Breast epithelium (tissue), 4 donors: ENCODE results near the gene LMNA. TPM values are rescaled to one million over a fixed set of nuclear protein-coding genes. Genes with fewer than 3 reads are reported as not detected.
"Not testable (repeated sequence)": the region's sequence is repeated elsewhere in the genome, so short reads cannot be mapped to it uniquely, and the experiment has no call there.

Experiments
- DNase-seq, 2 donors: peaks; one replicate each; pipeline ENCODE4 v3.0.0-alpha.2; 2019; ENCODE audit warnings: low spot score in 2 of 2
- H3K27ac ChIP-seq, 2 donors: fragments of 200-600 bp; sonication (generic) in 1 of 2; one replicate each; pipeline ENCODE4 v1.5.1; 2016 to 2019; ENCODE audit warnings: mild to moderate bottlenecking in 1 of 2
- H3K27me3 ChIP-seq, 2 donors: fragments of 200-600 bp; sonication (generic) in 1 of 2; one replicate each; pipeline versions ENCODE4 v1.5.1 to v1.6.0; 2017 to 2019; ENCODE audit warnings: control low read depth in 1 of 2, mild to moderate bottlenecking in 1 of 2
- H3K36me3 ChIP-seq: fragments of 200-600 bp; one replicate; pipeline ENCODE4 v1.5.1; 2019
- H3K4me1 ChIP-seq, 2 donors: fragments of 200-600 bp; sonication (generic); one replicate each; pipeline ENCODE4 v1.5.1; 2016 to 2019; ENCODE audit warnings: control low read depth in 1 of 2
- H3K4me3 ChIP-seq, 3 donors: fragments of 200-600 bp; sonication (generic); 1 replicate in 2 of 3; 2 replicates in 1 of 3; pipeline ENCODE4 v1.5.1; 2016 to 2019; ENCODE audit warnings: mild to moderate bottlenecking in 3 of 3, moderate library complexity in 2 of 3
- H3K9me3 ChIP-seq, 2 donors: fragments of 200-600 bp; sonication (generic) in 1 of 2; one replicate each; pipeline ENCODE4 v1.5.1; 2016 to 2019; ENCODE audit warnings: control low read depth in 1 of 2
- CTCF ChIP-seq, 3 donors: fragments of 450-650 bp; IDR thresholded peaks; one replicate each; pipeline ENCODE4 v1.5.1; 2016 to 2017; ENCODE audit warnings: antibody characterized with exemption in 3 of 3, mild to moderate bottlenecking in 3 of 3, moderate library complexity in 3 of 3
- POLR2A ChIP-seq: fragments of 450-650 bp; IDR thresholded peaks from one replicate; pipeline ENCODE4 v1.6.1; 2016; ENCODE audit warnings: antibody characterized with exemption, mild to moderate bottlenecking, moderate library complexity
- POLR2AphosphoS5 ChIP-seq, 3 donors: sonication (generic); formaldehyde crosslinking; IDR thresholded peaks; one replicate each; pipeline ENCODE4 v1.6.1; 2017; ENCODE audit warnings: antibody characterized with exemption in 3 of 3
- intact Hi-C: fragments of 100-400 bp; cut with DNase I; formaldehyde crosslinking; loops from one replicate; pipeline ENCODE4 v1.15.1; 2023; ENCODE audit warnings: low total_unique reads
- total RNA-seq, 3 donors: library from RNA; depleted of rRNA; stranded (reverse); fragments of >200 nt; gene quantifications; one replicate each; pipeline ENCODE4 v1.1.0, GENCODE V29; 2016

LMNA gene
- total RNA-seq, 3 donors from 2014 or later: 292 to 367 (median 319) TPM

GRCh38 chr1:156176610-156177210 lies 62.2 kb downstream of the LMNA start:
- intact Hi-C loops: no loop called here
- no peak overlapping the region for H3K4me3 ChIP-seq
- H3K27ac ChIP-seq: no peak overlapping the region
- no peaks in the 10 kb centered on the region for H3K27me3 ChIP-seq
- H3K9me3 ChIP-seq: no peaks in the 10 kb centered on the region
- TF ChIP-seq POLR2A (no peak), CTCF (IDR thresholded peaks at IDR 0.05) (no peak)
- H3K4me1 ChIP-seq: no peaks in the 10 kb centered on the region
- H3K36me3 ChIP-seq: no peaks in the 10 kb centered on the region
- DNase-seq: no peak

- H3K4me3 ChIP-seq: no peak overlapping the region
- intact Hi-C loops: no loop called here
- H3K9me3 ChIP-seq: no peaks in the 10 kb centered on the region
- H3K4me1 ChIP-seq: no peaks in the 10 kb centered on the region
- TF ChIP-seq POLR2AphosphoS5 (IDR thresholded peaks at IDR 0.05) (no peak), CTCF (IDR thresholded peaks at IDR 0.05) (no peak), POLR2A (no peak)
- DNase-seq: no peak
- H3K27me3 ChIP-seq: no peaks in the 10 kb centered on the region
- H3K36me3 ChIP-seq: no peaks in the 10 kb centered on the region
- H3K27ac ChIP-seq: no peak overlapping the region
These were observed 63.6 kb downstream of the LMNA start for GRCh38 chr1:156177919-156178654.

- H3K36me3 ChIP-seq: no peaks in the 10 kb centered on the region
- H3K9me3 ChIP-seq: no peaks in the 10 kb centered on the region
- no peaks in the 10 kb centered on the region for H3K27me3 ChIP-seq
- H3K4me1 ChIP-seq: no peaks in the 10 kb centered on the region
- intact Hi-C loops: no loop called here
- H3K4me3 ChIP-seq: no peak overlapping the region
- no peak overlapping the region for H3K27ac ChIP-seq
- TF ChIP-seq CTCF (IDR thresholded peaks at IDR 0.05) (no peak), POLR2A (no peak), POLR2AphosphoS5 (IDR thresholded peaks at IDR 0.05) (no peak)
- DNase-seq: no peak
These were observed 66.0 kb downstream of the LMNA start for GRCh38 chr1:156180471-156180870.

GRCh38 chr1:156181391-156181924 lies 66.9 kb downstream of the LMNA start:
- H3K27me3 ChIP-seq, H3K4me3 ChIP-seq, DNase-seq, H3K27ac ChIP-seq, H3K36me3 ChIP-seq, H3K9me3 ChIP-seq, intact Hi-C loops, H3K4me1 ChIP-seq: not testable (repeated sequence)

GRCh38 chr1:156182010-156182779 lies 67.7 kb downstream of the LMNA start:
- H3K4me3 ChIP-seq, DNase-seq, H3K9me3 ChIP-seq, intact Hi-C loops, H3K36me3 ChIP-seq, H3K27me3 ChIP-seq, H3K27ac ChIP-seq, H3K4me1 ChIP-seq: not testable (repeated sequence)

GRCh38 chr1:156186347-156187177 lies 72.1 kb downstream of the LMNA start:
- H3K9me3 ChIP-seq, DNase-seq, H3K27me3 ChIP-seq, H3K36me3 ChIP-seq, H3K4me3 ChIP-seq, intact Hi-C loops, H3K27ac ChIP-seq, H3K4me1 ChIP-seq: not testable (repeated sequence)
